NB4 (cell line): ENCODE data around the gene ZNF276.

Experiments
- CTCF ChIP-seq: IDR thresholded peaks from one replicate; pipeline ENCODE4 v1.5.1; 2012; ENCODE audit warnings: low read depth, low read length
- MAX ChIP-seq: IDR thresholded peaks from 2 replicates; pipeline ENCODE4 v1.6.1; 2011; ENCODE audit warnings: low read depth, low read length
- POLR2A ChIP-seq: IDR thresholded peaks from 2 replicates; pipeline ENCODE4 v1.6.1; 2011; ENCODE audit warnings: mild to moderate bottlenecking; ENCODE audit not compliant: insufficient read length; ENCODE audit errors: extremely low read depth

GRCh38 chr16:89695875-89696669, 25.3 kb upstream of the ZNF276 start:
- no peak for TF ChIP-seq CTCF
- no peak for TF ChIP-seq POLR2A
- no peak for TF ChIP-seq MAX
